ENCODE data around the gene KMT5B. TPM values are rescaled to one million over a fixed set of nuclear protein-coding genes. Genes with fewer than 3 reads are reported as not detected.

The KMT5B gene
- total and polyA plus RNA-seq, 2 of the 4 experiments (the other 2 are of a cell fraction), result 11.2 to 13.4 TPM

GRCh38 chr11:68215087-68215445 is 2.0 kb upstream of the KMT5B start:
- H3K4ac ChIP-seq (ENCODE audit: low read depth, low read length), result no peak overlapping the region; the same call in 1 of the 2 replicates
- H4K5ac ChIP-seq (ENCODE audit: low read depth, low read length), result no peak overlapping the region
- no peaks in the 10 kb centered on the region for H3K9me3 ChIP-seq (ENCODE audit: control insufficient read depth, insufficient read depth, low read length)
- peaks cover 6 to 28% of the 10 kb centered on the region in 2 experiments for H3K79me1 ChIP-seq (ENCODE audit: low read depth in 1 of 2, low read length in 2 of 2)
- H4K91ac ChIP-seq (ENCODE audit: insufficient read depth, low read depth, low read length), result no peak overlapping the region
- H3K27me3 ChIP-seq (ENCODE audit: control insufficient read depth, insufficient read depth, low read length), result peaks cover 26% of the 10 kb centered on the region
- dilution Hi-C loops (cut with HindIII; ENCODE audit: low sequenced_read_pairs, unreplicated experiment) (no loop called here), in situ Hi-C loops (cut with MboI; ENCODE audit: low sequenced_read_pairs) (no loop called here), intact Hi-C loops (cut with micrococcal nuclease) (no loop called here)
- TF ChIP-seq RFX5 (IDR thresholded peaks at IDR 0.05; ENCODE audit: low read depth, low read length) (no peak), NFE2L2 (IDR thresholded peaks at IDR 0.05; ENCODE audit: low read depth, low read length) (no peak), MAFK (IDR thresholded peaks at IDR 0.05; ENCODE audit: low read depth, low read length) (no peak), CHD1 (IDR thresholded peaks at IDR 0.05; ENCODE audit: low read depth, low read length) (no peak), BHLHE40 (IDR thresholded peaks at IDR 0.05; ENCODE audit: low read depth, low read length) (no peak)
- no peak overlapping the region for H4K8ac ChIP-seq (ENCODE audit: low read depth in 2 of 2, low read length in 2 of 2)
- H3K14ac ChIP-seq (replicated peaks; ENCODE audit: low read depth, low read length), result no peak overlapping the region
- no peak overlapping the region for H3K23ac ChIP-seq (ENCODE audit: low read depth, low read length)
- ATAC-seq (ENCODE audit: low read depth), result no peak
- no peak overlapping the region for H3K4me2 ChIP-seq (ENCODE audit: low read depth, low read length)
- no peak overlapping the region for H2BK5ac ChIP-seq (ENCODE audit: low read depth, low read length, poor library complexity, severe bottlenecking)
- DNase-seq, result no peak
- peak overlapping the region; percentile 61 for H2AK5ac ChIP-seq (ENCODE audit: low read depth, low read length)
- ChIA-PET POLR2A (ENCODE audit: unreplicated experiment) (no interaction called here), CTCF (no interaction called here)
- no TSS peak for BruUV-seq (replicated peaks)
- H3K18ac ChIP-seq (ENCODE audit: low read depth, low read length), result no peak overlapping the region
- H2BK20ac ChIP-seq (ENCODE audit: low read depth, low read length), result no peak overlapping the region
- H3K27ac ChIP-seq (ENCODE audit: insufficient read depth, low read length), result no peak overlapping the region
- H4K20me1 ChIP-seq (ENCODE audit: insufficient read depth, low read length), result peaks cover 26% of the 10 kb centered on the region
- H3K4me1 ChIP-seq (ENCODE audit: control insufficient read depth, insufficient read depth, low read length), result peaks cover 2% of the 10 kb centered on the region; the same call in 1 of the 2 replicates
- H3K9me1 ChIP-seq (ENCODE audit: insufficient read depth, low read length), result peaks cover 9% of the 10 kb centered on the region; the same call in 1 of the 2 replicates
- WGBS, 2 experiments (ENCODE audit: extremely low coverage in 2 of 2, insufficient read length in 1 of 2), result 79% methylated on average over 8 of the region's 15 CpGs; no CpG with 5 or more reads in 1 of the 2 experiments
- H2BK15ac ChIP-seq (ENCODE audit: low read depth, low read length), result no peak overlapping the region; the same call in 2 of the 3 replicates
- H2BK120ac ChIP-seq (ENCODE audit: low read depth, low read length), result no peak overlapping the region
- H2AFZ ChIP-seq (replicated peaks; ENCODE audit: low read length, poor library complexity), result peak overlapping the region; percentile 95
- H3K56ac ChIP-seq (ENCODE audit: extremely low read depth, insufficient read depth, low read length), result no peak overlapping the region
- no peak overlapping the region for H3K9ac ChIP-seq (ENCODE audit: low read depth, low read length)
- no peak overlapping the region for H3K4me3 ChIP-seq (ENCODE audit: insufficient read depth, low read depth, low read length)
- H3K36me3 ChIP-seq (ENCODE audit: control insufficient read depth, insufficient read depth, low read length), result no peaks in the 10 kb centered on the region
- peak overlapping the region; percentile 89 for H2AK9ac ChIP-seq (replicated peaks; ENCODE audit: low read depth, low read length, poor library complexity)

Data from IMR-90 (cell line).